Peyer's patch (tissue), 4 donors: ENCODE results near the gene PHETA1. TPM values are rescaled to one million over a fixed set of nuclear protein-coding genes. Genes with fewer than 3 reads are reported as not detected.
"Not testable (repeated sequence)": the region's sequence is repeated elsewhere in the genome, so short reads cannot be mapped to it uniquely, and the experiment has no call there.

ENCODE experiments used
- DNase-seq, 3 donors: peaks; one replicate each; pipeline ENCODE4 v3.0.0-alpha.2; 2017 to 2019
- H3K27ac ChIP-seq, 4 donors: fragments of 200-600 bp; sonication (generic); one replicate each; pipeline ENCODE4 v1.5.1; 2016 to 2019
- H3K27me3 ChIP-seq, 2 donors: fragments of 200-600 bp; sonication (generic); one replicate each; pipeline ENCODE4 v1.5.1; 2019
- H3K36me3 ChIP-seq, 3 donors: fragments of 200-600 bp; sonication (generic); one replicate each; pipeline ENCODE4 v1.5.1; 2016 to 2019
- H3K4me1 ChIP-seq, 4 donors: fragments of 200-600 bp; sonication (generic); one replicate each; pipeline ENCODE4 v1.5.1; 2016 to 2019
- H3K4me3 ChIP-seq, 4 donors: fragments of 200-600 bp; sonication (generic); 1 replicate in 3 of 4; 2 replicates in 1 of 4; pipeline ENCODE4 v1.5.1; 2016 to 2019; ENCODE audit warnings: mild to moderate bottlenecking in 1 of 4
- H3K9me3 ChIP-seq, 4 donors: fragments of 200-600 bp; sonication (generic); one replicate each; pipeline ENCODE4 v1.5.1; 2016 to 2019; ENCODE audit warnings: mild to moderate bottlenecking in 1 of 4
- POLR2A ChIP-seq, 2 donors: fragments of 450-650 bp; IDR thresholded peaks; one replicate each; pipeline ENCODE4 v1.5.1; 2017; ENCODE audit warnings: antibody characterized with exemption in 2 of 2, mild to moderate bottlenecking in 2 of 2, moderate library complexity in 2 of 2
- total RNA-seq, 4 donors: library from RNA; depleted of rRNA; stranded (reverse); fragments of >200 nt; gene quantifications; one replicate each; pipeline ENCODE4 v1.1.0, GENCODE V29; 2016
- TF ChIP-seq, protein P1 (sequence below), 6 experiments: fragments of 450-650 bp in 4 of 6; fragments of 200-600 bp in 2 of 6; sonication (generic) in 1 of 6; IDR thresholded peaks; one replicate each; pipeline ENCODE4 v1.5.1; 2017 to 2019; ENCODE audit warnings: antibody characterized with exemption in 6 of 6, mild to moderate bottlenecking in 3 of 6, moderate library complexity in 1 of 6

Gene PHETA1
- total RNA-seq, 4 donors from 2014 or later, result 43.2 to 64.6 (median 51.0) TPM

DNA sequence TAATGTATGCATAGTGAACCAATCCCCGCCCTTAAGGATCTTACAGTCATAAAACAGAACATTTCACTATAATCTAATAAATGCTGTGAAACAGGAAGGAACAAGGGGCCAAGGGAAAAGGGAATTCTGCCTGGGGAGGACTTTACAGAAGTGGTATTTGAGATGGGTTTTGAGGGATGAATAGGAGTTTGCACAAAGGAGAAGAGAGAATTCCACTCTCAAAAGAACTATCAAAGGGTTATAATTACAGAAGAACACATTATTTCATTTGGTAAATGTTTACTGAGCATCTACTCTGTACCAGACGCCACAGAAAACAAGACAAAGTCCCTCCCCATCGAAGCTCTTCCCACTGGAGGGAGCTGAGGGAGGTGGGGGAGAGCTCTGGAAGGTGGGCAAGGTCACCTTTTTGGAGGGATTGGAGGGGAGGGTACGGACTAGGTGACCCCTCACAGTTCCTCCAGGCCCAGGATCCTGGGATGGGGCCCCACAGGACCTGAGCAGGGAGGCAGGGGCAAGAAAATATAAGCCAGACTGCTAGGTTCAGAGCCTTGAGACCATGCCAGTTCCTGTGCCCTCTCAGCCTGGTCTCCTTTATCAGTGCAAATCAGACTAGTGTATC lies 24.5 kb downstream of the PHETA1 start:
- Histone ChIP-seq H3K4me1 (no peaks in the 10 kb centered on the region), H3K27me3 (no peaks in the 10 kb centered on the region), H3K9me3 (peaks cover 0 to 11% (median 4%) of the 10 kb centered on the region in 4 donors), H3K36me3 (no peaks in the 10 kb centered on the region), H3K4me3 (no peak overlapping the region), H3K27ac (no peak overlapping the region)
- no peak for DNase-seq
- TF ChIP-seq, protein P1, sequence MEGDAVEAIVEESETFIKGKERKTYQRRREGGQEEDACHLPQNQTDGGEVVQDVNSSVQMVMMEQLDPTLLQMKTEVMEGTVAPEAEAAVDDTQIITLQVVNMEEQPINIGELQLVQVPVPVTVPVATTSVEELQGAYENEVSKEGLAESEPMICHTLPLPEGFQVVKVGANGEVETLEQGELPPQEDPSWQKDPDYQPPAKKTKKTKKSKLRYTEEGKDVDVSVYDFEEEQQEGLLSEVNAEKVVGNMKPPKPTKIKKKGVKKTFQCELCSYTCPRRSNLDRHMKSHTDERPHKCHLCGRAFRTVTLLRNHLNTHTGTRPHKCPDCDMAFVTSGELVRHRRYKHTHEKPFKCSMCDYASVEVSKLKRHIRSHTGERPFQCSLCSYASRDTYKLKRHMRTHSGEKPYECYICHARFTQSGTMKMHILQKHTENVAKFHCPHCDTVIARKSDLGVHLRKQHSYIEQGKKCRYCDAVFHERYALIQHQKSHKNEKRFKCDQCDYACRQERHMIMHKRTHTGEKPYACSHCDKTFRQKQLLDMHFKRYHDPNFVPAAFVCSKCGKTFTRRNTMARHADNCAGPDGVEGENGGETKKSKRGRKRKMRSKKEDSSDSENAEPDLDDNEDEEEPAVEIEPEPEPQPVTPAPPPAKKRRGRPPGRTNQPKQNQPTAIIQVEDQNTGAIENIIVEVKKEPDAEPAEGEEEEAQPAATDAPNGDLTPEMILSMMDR (IDR thresholded peaks at IDR 0.05), result no peak
- no peak for TF ChIP-seq POLR2A (IDR thresholded peaks at IDR 0.05)

DNA sequence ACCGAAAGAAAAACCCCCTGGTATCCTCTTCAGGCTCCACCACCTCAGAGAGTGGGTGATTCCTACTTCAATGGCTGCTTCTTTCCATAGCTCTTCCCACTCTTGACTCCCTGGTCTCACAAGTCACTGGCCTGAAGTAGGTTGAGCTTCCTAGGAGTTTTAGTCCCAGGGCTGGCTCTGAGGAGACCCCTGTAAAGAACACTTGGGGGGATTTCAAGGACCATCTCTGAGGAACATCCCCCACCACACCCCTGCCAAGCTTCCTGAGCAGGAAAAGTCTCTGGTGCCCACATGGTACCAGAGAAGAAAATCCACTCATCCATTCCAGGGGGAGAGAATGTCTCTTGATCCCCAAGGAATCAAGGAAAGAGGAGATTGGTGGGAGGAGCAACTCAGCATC lies 25.7 kb downstream of the PHETA1 start:
- no peak for DNase-seq
- TF ChIP-seq POLR2A (IDR thresholded peaks at IDR 0.05), result no peak
- TF ChIP-seq, protein P1 (IDR thresholded peaks at IDR 0.05), result no peak
- Histone ChIP-seq H3K27me3 (no peaks in the 10 kb centered on the region), H3K4me1 (no peaks in the 10 kb centered on the region), H3K36me3 (no peaks in the 10 kb centered on the region), H3K27ac (no peak overlapping the region), H3K4me3 (no peak overlapping the region), H3K9me3 (peaks cover 0 to 7% (median 2%) of the 10 kb centered on the region in 4 donors)

DNA sequence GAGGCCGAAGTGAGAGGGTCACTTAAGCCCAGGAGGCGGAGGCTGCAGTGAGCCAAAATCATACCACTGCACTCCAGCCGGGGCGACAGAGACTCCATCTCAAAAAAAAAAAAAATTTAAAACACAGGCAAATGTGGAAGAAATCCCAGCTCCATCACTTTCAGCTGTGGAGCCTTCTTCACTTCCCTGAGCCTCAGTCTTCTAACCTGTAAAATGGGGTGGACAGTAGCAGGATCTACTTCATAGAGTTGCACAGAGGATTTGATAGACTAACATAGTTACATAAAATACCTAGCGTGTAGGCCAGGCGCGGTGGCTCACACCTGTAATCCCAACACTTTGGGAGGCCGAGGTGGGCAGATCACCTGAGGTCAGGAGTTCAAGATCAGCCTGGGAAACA lies 26.5 kb downstream of the PHETA1 start:
- Histone ChIP-seq H3K36me3 (no peaks in the 10 kb centered on the region), H3K27ac (no peak overlapping the region), H3K4me1 (no peaks in the 10 kb centered on the region), H3K9me3 (no peaks in the 10 kb centered on the region), H3K4me3 (no peak overlapping the region), H3K27me3 (no peaks in the 10 kb centered on the region)
- TF ChIP-seq, protein P1 (IDR thresholded peaks at IDR 0.05), result no peak
- no peak for TF ChIP-seq POLR2A (IDR thresholded peaks at IDR 0.05)
- DNase-seq, result no peak

DNA sequence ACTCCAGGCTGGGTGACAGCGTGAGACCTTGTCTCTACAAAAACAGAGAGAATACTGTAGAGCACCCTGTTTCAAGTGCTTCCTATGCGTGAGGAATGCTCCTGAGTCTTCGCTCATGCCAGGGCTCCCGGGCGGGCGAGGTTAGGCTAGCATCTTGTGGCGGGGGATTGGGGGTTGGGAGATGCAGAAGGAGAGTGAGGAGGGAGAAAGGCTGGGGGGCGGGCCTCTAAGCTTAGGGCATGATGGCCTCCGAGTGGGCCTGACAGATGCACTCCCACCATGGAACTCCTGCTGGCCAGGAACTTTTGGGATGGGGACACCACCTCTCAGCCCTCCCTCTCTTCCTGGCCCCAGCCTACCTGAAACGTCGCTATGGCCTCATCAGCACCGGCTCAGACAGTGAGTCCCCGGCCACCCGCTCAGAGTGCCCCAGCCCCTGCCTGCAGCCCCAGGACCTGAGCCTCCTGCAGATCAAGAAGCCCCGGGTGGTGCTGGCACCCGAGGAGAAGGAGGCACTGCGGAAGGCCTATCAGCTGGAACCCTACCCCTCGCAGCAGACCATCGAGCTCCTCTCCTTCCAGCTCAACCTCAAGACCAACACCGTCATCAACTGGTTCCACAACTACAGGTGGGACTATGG lies 27.3 kb downstream of the PHETA1 start:
- TF ChIP-seq POLR2A (IDR thresholded peaks at IDR 0.05), result no peak
- TF ChIP-seq, protein P1 (IDR thresholded peaks at IDR 0.05), result no peak
- no peaks in the 10 kb centered on the region for H3K4me1 ChIP-seq
- H3K36me3 ChIP-seq, result no peaks in the 10 kb centered on the region
- no peak overlapping the region for H3K27ac ChIP-seq
- no peak overlapping the region for H3K4me3 ChIP-seq
- no peaks in the 10 kb centered on the region for H3K9me3 ChIP-seq
- DNase-seq, result no peak
- H3K27me3 ChIP-seq, result no peaks in the 10 kb centered on the region

DNA sequence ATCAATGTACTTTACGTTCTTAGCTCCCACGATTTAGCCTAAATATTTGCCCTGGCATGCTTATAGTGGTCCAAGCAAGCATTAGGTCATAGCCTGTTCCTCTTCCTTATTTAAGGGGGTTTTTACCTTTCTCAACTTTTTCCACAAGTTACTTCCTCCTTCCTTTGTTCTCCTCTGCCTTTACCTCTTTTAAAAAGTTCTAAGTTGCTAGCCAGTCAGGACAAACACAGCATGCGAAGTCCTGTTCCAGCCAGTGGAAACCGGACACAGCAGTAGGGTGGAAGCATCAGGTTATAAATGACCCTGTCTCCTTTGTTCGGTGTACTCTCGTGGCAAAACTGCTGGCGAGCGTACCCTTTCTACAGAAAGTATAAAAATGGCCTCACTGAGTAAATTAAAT lies 28.2 kb downstream of the PHETA1 start:
- DNase-seq, H3K36me3 ChIP-seq, H3K9me3 ChIP-seq, H3K4me3 ChIP-seq, H3K27me3 ChIP-seq, H3K4me1 ChIP-seq, H3K27ac ChIP-seq: not testable (repeated sequence)

DNA sequence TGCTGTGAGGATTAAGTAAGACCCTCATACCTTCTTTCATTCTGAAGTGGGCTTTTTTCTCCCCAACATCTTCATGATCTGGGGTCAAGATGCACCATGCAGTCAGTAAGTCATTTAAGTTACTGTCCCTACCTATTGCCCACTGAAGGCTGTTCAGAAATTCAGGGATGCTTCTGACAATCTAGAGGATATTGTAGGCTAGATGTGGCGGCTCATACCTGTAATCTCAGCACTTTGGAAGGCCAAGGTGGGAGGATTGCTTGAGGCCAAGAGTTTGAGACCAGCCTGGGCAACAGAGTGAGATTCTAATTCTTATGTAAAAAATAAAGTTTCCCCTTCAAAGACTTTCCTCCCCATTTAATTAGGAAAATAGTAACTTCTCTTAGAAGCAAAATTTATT lies 28.7 kb downstream of the PHETA1 start:
- Histone ChIP-seq H3K36me3 (no peaks in the 10 kb centered on the region), H3K4me3 (no peak overlapping the region), H3K27ac (no peak overlapping the region), H3K27me3 (no peaks in the 10 kb centered on the region), H3K9me3 (no peaks in the 10 kb centered on the region), H3K4me1 (no peaks in the 10 kb centered on the region)
- DNase-seq, result no peak
- no peak for TF ChIP-seq POLR2A (IDR thresholded peaks at IDR 0.05)
- TF ChIP-seq, protein P1 (IDR thresholded peaks at IDR 0.05), result no peak
